ENCODE results near the gene TENM4.

DNA sequence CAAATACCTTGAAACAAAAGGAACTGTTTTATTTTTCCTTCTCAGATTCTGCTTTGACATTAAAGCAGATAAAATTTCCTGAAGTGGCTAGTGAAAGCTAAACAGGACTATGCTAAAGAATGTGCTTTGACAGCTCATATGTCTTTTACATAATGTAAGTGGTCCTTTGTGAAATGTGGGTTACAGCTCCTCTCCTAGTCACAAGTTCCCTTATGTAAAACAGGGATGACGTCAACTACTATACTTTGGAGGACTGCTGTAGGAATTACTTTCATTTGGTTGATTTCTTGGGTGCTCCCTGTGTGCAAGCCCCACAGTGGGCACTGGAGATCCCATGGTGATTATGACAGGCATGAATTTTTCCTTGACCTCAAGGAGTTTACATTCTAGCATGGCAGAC, 649.6 kb downstream of the TENM4 start:
- TF ChIP-seq POLR2AphosphoS5 (IDR thresholded peaks at IDR 0.05; ENCODE audit: borderline replicate concordance, low read depth, low read length) (no peak), EZH2 (IDR thresholded peaks at IDR 0.05) (no peak)
